HG02759 (cell line): ENCODE results near the gene COL23A1.

ENCODE experiments used
- ATAC-seq: cut with Tn5 transposase; IDR thresholded peaks from one replicate; pipeline ENCODE4 v1.9.1; 2021; ENCODE audit warnings: mild to moderate bottlenecking, moderate library complexity; ENCODE audit not compliant: unreplicated experiment

The COL23A1 gene

GRCh38 chr5:178439493-178440180 lies 150.6 kb downstream of the COL23A1 start:
- no peak for ATAC-seq

DNA sequence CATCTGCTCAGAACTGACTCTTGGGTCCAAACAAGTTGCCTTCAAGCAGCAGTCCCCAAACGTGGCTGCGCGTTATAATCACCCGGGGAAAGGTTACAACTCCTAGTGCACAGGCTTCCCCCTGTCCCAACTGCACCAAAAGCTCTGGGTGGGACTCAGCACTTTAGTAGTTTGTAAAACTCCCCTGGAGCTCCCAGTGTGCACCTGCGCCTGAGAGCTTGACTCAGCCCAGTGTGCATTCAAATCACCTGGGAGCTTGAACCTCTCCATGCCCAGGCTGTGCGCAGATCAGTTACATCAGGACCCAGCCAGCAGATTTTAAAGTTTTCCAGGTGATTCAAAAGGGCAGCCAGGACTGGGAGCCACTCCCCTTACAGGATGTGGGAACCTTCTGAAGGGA lies 151.4 kb downstream of the COL23A1 start:
- ATAC-seq, result no peak

DNA sequence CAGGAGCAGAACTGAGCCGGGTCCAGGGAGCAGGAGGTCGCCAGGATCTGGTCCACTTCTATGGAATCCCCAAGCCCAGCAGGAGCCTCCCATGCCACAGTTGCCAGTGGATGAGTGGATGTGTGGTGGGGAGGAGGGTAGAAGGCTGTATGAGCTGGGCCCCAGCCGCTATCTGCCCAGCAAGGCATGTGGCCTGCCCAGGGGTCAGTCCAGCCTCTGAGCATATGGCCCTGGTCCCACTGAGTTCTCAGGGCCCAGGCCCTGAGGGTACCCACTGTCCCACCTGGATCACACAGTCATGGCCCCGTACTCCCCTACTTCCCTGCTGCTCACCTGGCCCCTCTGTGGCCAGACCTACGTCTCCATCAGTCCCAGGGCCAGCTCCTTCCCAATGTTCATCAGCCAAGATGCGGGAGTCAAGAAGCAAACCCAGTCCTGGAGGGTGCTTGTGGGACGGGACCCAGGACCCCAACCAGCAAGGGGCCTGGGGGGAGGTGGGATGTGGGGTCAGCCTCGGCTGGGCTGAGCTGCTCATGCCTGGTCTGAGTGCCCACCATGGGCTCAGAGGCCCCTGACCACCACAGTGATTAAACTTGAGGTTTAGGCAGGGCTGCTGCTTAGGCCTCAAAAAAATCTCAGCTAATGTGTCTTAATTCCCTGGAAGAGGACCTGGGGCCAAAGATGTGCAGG lies 152.7 kb downstream of the COL23A1 start:
- no peak for ATAC-seq

DNA sequence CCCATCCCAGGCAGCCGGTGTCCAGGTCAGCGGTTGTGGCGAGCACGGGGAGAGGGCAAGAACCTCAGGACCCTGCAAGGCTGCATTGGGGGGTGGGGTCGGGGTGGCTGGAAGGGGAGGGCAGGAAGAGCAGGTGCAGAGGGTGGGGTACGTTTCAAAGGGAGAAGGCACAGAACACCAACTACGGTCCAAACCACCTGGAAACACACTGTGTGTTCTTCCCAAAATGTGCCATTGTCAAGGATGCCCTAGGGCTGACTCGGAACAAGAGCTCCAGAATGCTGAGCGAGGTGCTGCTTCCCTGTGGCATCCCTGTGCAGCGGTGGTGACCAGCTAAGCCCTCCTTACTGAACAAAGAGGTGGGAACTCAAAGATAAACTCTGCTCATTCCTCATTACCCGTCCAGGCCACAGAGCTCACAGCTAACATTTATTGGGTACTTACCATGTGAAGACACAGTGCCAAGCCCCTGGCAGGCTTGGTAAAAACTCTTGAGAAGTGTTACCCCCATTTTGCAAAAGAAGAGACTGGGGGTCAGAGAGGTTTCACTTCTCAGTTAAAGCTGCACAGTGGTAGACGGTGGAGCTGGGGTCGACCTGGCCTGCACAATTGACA lies 153.8 kb downstream of the COL23A1 start:
- ATAC-seq, result no peak

DNA sequence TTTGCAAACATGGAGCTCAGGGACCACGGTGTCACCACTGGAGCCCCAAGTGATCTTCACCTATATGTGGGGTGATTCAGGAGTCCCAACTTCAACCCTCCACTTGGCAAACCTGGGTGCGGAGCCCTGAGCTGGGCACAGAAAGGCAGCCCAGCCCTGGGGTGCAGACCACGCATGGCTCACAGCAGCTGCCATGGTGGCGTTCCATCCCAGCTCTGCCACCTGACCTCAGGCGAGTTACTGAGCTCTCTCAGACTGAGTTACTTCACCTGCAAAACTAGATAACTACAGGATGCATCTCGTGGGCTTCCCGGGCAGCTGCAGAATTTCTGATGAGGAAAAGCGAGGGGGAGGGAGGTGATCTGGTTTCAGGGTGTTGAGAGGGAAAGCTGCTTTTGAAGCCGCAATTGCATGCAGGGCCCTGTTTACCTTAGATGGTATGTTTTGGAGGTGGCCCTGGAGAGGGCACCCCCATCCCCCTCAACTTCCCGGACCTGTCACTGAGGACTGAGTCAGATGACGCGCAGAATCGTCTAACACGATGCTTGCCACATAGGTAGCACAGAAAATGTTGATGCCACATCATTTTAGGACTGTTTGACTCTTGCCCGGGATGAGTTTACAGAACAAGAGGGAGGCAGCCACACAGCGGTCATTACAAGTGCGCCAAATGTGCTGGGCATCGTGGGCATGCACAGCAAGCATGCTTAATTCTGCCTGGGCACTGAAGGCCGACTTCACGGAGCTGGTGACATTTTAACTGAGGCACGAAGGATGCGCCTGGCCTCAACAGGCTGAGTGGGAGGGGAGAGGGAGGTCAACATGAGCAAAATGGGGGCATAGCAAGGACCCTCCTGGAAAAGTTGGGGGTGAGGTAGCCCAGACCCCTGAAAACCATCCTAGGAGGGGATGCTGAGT lies 154.6 kb downstream of the COL23A1 start:
- no peak for ATAC-seq

- ATAC-seq, result no peak
Observed at GRCh38 chr5:178434851-178435250, 155.3 kb downstream of the COL23A1 start.

DNA sequence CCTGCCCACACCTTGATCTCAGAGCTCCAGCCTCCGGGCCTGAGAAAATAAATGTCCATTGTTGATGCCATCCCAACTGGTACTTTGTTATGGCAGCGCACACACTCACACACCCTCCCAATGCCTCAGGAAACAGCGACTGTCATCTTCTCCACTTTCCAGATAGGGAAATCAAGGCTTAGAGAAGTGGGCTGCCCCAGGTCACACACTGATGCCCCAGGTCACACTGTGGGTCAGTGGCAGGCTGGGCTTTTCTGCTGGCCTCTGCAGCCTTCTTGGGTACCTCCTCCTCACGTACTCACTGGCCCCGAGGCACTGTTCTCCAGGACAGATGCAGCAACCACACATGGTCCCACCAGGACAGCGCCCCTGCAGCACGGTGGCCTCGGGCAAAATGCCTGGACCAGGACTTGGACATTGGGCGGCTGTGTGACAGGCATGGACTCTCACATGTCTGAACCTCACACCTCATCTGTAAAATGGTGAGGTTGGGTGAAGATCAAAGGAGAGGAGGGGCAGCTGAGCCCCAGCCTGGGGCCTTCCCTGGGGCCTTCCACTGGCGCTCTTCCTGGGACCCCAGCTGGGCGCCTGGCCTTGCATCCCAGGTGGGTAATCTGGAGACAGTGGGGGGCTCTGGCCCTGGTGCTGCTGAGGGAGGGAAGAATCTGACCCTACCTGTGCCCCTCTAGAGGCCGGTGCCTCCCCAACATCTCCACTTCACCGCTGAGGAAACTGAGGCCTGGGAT lies 156.0 kb downstream of the COL23A1 start:
- no peak for ATAC-seq

- ATAC-seq, result no peak
Observed at GRCh38 chr5:178433273-178433775, 156.9 kb downstream of the COL23A1 start.

DNA sequence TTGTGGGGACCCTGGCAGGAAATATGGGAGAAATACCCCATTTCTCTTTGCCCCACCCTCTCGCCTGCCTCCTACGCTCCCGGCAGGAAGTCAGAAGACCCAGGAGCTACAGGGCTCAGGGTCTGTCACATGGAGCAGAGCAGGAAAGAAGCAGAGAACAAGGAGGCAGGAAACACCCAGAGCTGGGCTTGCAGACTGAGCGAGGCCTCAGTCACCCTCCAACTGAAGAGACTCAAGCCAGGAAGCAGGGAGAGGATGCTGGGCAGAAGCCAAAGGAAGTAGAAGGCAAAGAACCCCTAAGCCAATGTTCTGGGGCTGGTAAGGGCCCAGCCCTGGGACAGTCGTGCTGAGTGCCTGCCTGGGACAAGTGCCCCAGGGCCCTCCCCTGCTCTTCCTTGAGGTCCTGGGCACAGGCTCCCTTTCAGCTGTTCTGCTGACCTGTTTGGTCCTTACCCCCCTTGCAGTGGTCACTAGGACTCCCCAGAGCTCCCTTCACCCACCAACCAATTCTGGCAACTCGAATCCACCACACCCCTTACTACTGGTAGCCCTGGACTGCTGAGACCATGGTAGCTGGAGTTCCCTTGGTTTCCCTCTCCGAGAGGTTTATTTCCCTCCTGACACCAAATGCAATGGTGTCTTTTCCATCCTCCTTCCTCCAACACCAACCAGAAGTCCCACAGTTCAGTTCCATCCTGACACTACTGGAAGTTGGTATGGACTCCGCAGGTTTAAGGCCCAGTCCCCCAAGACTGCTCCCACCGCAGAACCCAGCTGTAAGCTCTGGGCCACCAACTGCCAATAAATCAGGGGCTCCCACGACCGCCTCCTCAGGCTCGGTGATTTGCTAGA lies 157.5 kb downstream of the COL23A1 start:
- ATAC-seq, result no peak

DNA sequence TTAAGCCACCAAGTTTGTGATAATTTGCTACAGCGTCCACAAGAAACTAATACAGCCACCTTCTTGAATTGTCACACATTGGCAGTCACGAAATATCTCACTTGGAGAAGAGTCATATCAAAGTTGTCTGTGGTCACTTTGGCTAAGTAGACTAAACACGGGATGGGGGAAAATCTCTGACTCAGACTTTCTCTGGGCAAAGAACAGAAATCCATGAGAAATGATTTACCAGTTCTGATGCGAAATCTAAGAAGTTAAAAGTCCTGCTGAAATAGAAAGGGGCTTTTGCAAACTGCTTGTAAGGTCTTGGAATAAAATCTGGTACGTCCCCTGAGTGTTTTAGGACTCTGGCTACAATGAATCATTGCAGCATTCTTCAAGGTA lies 158.4 kb downstream of the COL23A1 start:
- no peak for ATAC-seq

- ATAC-seq, result no peak
Observed at GRCh38 chr5:178431063-178431781, 159.0 kb downstream of the COL23A1 start.

DNA sequence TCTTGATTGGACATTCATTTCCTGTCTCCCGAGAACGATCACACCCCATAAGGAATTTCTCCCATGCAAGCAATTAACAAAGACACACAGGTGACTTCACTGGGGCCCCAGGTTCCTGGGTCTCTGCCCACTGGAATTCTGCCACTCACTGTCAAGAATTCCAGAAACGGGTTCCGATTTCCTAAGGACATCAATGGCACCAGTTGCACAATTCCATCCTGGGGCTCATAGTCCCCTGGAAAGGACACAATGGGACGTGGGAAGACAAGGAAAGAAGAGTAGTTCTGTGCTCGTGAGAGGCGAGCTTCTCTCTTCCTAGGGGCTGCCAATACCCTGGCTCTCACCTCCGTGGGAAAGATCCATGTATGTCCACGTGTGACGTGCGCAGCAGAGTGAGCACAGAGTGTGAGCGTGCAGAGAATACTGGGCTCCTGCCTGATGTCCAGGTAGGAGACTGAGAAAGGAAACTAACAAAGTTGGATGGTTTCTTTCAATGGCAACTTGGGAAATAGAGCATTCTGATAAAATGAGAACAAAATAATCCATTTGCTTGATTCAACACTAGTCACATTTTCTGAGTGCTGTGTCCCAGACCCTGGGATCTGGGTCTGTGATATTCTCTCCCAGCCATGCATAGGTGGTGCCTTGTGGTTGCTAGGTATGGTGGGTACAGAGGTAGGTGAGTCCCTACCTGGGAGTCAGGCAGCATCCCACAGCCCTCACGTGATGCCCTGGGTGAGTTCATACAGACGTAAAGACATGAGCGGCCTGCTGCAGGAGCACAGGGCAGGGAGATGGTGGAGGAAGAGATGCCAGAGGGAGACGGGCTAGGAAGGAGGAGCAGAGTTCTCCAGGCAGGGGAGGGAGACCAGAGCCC lies 159.8 kb downstream of the COL23A1 start:
- ATAC-seq, result no peak

- no peak for ATAC-seq
Observed at GRCh38 chr5:178429491-178430185, 160.6 kb downstream of the COL23A1 start.

GRCh38 chr5:178429156-178429468 lies 161.1 kb downstream of the COL23A1 start:
- no peak for ATAC-seq

GRCh38 chr5:178428341-178429155 lies 161.6 kb downstream of the COL23A1 start:
- ATAC-seq, result no peak

DNA sequence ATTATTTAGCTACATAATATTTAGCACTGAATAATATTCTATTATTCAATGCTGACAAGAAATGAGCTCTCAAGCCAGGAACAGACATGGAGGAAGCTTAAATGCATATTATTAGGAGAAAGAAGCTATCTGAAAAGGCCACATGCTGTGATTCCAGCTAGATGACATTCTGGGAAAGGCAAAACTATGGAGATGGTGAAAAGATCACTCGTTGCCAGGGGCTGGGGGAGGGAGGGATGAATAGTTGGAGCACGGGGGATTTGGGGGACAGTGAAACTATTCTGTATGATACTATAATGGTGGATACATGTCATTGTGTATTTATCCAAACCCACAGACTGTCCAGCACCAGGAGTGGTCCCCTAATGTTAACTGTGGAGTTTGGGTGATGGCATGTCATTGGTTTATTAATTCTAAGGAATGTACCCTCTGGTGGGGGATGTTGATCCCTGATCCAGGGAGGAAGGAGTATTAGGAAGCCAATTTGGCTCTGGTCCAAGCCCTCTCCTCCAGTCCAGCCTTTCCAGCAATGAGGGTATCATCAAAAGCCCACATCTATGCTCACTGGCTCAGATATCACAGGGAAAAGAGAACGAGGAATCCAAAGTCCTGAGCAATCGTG lies 162.5 kb downstream of the COL23A1 start:
- no peak for ATAC-seq
